ENCODE data around the gene REEP3.

The REEP3 gene

GRCh38 chr10:63525021-63525420 is 3.8 kb downstream of the REEP3 start:
- no peak for TF ChIP-seq ZFX (IDR thresholded peaks at IDR 0.05; ENCODE audit: borderline replicate concordance)
- TF ChIP-seq, protein P1, sequence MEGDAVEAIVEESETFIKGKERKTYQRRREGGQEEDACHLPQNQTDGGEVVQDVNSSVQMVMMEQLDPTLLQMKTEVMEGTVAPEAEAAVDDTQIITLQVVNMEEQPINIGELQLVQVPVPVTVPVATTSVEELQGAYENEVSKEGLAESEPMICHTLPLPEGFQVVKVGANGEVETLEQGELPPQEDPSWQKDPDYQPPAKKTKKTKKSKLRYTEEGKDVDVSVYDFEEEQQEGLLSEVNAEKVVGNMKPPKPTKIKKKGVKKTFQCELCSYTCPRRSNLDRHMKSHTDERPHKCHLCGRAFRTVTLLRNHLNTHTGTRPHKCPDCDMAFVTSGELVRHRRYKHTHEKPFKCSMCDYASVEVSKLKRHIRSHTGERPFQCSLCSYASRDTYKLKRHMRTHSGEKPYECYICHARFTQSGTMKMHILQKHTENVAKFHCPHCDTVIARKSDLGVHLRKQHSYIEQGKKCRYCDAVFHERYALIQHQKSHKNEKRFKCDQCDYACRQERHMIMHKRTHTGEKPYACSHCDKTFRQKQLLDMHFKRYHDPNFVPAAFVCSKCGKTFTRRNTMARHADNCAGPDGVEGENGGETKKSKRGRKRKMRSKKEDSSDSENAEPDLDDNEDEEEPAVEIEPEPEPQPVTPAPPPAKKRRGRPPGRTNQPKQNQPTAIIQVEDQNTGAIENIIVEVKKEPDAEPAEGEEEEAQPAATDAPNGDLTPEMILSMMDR (IDR thresholded peaks at IDR 0.05), result no peak
- H3K27ac ChIP-seq, result no peak overlapping the region

DNA sequence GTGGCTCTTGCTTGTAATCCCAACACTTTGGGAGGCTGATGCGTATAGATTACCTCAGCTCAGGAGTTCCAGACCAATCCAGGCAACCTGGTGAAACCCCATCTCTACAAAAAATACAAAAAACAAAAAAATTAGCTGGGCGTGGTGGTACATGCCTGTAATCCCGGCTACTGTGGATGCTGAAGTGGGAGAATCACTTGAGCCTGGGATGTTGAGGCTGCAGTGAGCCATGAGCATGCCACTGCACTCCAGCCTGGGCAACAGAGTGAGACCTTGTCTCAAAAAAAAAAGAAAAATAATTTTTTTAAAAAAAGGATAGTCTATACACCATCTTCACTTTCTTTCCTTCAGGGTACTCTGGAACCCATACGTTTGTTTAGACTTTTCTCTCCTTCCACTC is 6.2 kb downstream of the REEP3 start:
- no peak overlapping the region for H3K27ac ChIP-seq
- TF ChIP-seq, protein P1 (IDR thresholded peaks at IDR 0.05), result no peak
- no peak for TF ChIP-seq ZFX (IDR thresholded peaks at IDR 0.05; ENCODE audit: borderline replicate concordance)

DNA sequence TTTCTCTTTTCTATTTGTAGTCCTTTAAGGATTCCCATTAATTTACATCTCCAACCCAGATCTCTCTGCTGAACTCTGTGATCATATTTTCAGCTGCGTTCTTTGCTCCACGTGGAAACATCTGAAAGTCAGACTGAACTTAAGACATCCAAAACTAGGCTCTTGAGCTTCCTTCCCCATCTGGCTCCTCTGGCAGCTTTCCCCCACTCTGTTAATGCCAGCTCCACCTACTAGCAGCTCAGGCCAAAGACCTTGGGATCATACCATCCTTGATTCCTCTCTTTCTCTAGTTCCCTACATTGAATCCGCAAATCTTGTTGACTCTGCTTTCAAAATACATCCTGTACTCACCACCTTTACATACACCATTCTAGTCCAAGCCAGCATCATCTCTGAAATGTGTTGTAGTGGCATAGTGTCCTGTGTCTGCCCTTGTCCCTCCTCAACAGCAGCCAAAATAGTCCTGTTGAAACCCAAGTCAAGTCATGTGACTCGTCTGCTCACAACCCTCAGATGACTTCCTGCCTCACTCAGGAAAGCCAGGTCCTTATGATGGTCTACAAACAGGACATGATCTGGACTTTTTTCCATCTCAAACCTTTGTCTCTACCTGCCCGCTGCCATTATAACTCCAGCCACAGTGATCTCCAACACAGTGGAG is 7.0 kb downstream of the REEP3 start:
- no peak overlapping the region for H3K27ac ChIP-seq
- TF ChIP-seq, protein P1 (IDR thresholded peaks at IDR 0.05), result no peak
- TF ChIP-seq ZFX (IDR thresholded peaks at IDR 0.05; ENCODE audit: borderline replicate concordance), result no peak

- no peak overlapping the region for H3K27ac ChIP-seq
- TF ChIP-seq, protein P1 (IDR thresholded peaks at IDR 0.05), result no peak
- no peak for TF ChIP-seq ZFX (IDR thresholded peaks at IDR 0.05; ENCODE audit: borderline replicate concordance)
Observed at GRCh38 chr10:63530409-63530808, 9.2 kb downstream of the REEP3 start.

DNA sequence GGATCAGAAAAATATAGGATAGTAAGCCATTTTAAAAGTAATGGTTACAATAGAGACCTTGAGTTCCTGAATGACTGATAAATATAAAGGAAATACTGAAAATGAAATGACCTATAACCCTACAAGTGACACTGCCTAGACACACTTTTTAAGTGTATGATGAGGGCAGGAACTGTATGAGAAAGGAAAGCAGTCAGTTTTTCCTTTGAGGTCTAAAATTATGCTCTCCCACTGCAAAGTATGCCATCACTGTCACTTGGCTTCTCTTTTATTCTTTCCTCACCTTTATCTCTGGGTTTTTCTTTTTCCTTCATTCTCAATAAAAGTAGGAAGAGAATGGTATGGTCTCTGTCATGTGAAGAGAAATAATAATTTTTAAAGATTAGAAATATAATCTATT is 13.5 kb downstream of the REEP3 start:
- no peak overlapping the region for H3K27ac ChIP-seq
- TF ChIP-seq ZFX (IDR thresholded peaks at IDR 0.05; ENCODE audit: borderline replicate concordance), result no peak
- TF ChIP-seq, protein P1 (IDR thresholded peaks at IDR 0.05), result no peak

GRCh38 chr10:63536698-63537097 is 15.5 kb downstream of the REEP3 start:
- H3K27ac ChIP-seq, result no peak overlapping the region
- TF ChIP-seq ZFX (IDR thresholded peaks at IDR 0.05; ENCODE audit: borderline replicate concordance), result no peak
- TF ChIP-seq, protein P1 (IDR thresholded peaks at IDR 0.05), result no peak

DNA sequence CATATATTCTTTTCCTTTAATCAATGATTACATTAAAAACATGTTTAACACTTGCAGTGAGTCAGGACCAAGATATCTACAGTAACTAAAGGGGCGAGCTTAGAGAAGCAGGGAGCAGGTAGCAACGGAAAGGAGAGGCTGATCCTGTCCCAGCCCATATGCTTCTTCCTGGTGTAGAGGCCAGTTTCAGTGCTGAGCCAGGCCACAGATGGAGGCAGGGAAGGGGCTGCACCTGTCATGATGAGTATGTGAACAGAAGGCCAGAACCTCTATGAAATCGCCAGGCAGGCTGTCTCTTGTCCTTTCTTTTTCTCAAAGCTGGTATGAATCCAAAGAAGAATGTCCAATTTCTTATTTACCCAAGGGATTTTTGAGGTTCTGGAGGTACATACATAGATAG is 16.3 kb downstream of the REEP3 start:
- no peak overlapping the region for H3K27ac ChIP-seq
- TF ChIP-seq ZFX (IDR thresholded peaks at IDR 0.05; ENCODE audit: borderline replicate concordance), result no peak
- TF ChIP-seq, protein P1 (IDR thresholded peaks at IDR 0.05), result no peak
